SH-SY5Y (cell line): ENCODE data around the gene ANKMY1.

Experiments
- GATA2 ChIP-seq: IDR thresholded peaks from 2 replicates; pipeline ENCODE4 v1.6.1; 2011; ENCODE audit warnings: mild to moderate bottlenecking, low read depth, low read length
- GATA3 ChIP-seq: IDR thresholded peaks from 2 replicates; pipeline ENCODE4 v1.6.1; 2011; ENCODE audit warnings: low read depth, mild to moderate bottlenecking, low read length, moderate library complexity

Gene ANKMY1

GRCh38 chr2:240507778-240508251 lies 50.0 kb downstream of the ANKMY1 start:
- TF ChIP-seq GATA2 (no peak), GATA3 (no peak)

- no peak for TF ChIP-seq GATA2
- no peak for TF ChIP-seq GATA3
Measured at GRCh38 chr2:240507060-240507777, 50.6 kb downstream of the ANKMY1 start.

- no peak for TF ChIP-seq GATA3
- no peak for TF ChIP-seq GATA2
Measured at GRCh38 chr2:240506406-240507059, 51.3 kb downstream of the ANKMY1 start.

- TF ChIP-seq GATA2 (no peak), GATA3 (no peak)
Measured at GRCh38 chr2:240505910-240506309, 51.9 kb downstream of the ANKMY1 start.

GRCh38 chr2:240503848-240504247 lies 53.9 kb downstream of the ANKMY1 start:
- TF ChIP-seq GATA3 (no peak), GATA2 (no peak)

GRCh38 chr2:240503375-240503774 lies 54.4 kb downstream of the ANKMY1 start:
- no peak for TF ChIP-seq GATA2
- no peak for TF ChIP-seq GATA3

GRCh38 chr2:240502430-240503121 lies 55.2 kb downstream of the ANKMY1 start:
- TF ChIP-seq GATA2 (no peak), GATA3 (no peak)

- no peak for TF ChIP-seq GATA2
- no peak for TF ChIP-seq GATA3
Measured at GRCh38 chr2:240502059-240502429, 55.7 kb downstream of the ANKMY1 start.

GRCh38 chr2:240501531-240501991 lies 56.2 kb downstream of the ANKMY1 start:
- TF ChIP-seq GATA3 (no peak), GATA2 (no peak)

- TF ChIP-seq GATA3 (no peak), GATA2 (no peak)
Measured at GRCh38 chr2:240500561-240501423, 57.0 kb downstream of the ANKMY1 start.

GRCh38 chr2:240499309-240500301 lies 58.2 kb downstream of the ANKMY1 start:
- TF ChIP-seq GATA2 (no peak), GATA3 (no peak)

- no peak for TF ChIP-seq GATA2
- TF ChIP-seq GATA3, result no peak
Measured at GRCh38 chr2:240498958-240499260, 58.9 kb downstream of the ANKMY1 start.

- TF ChIP-seq GATA2, result no peak
- no peak for TF ChIP-seq GATA3
Measured at GRCh38 chr2:240498171-240498957, 59.4 kb downstream of the ANKMY1 start.
